ENCODE data around the gene NPTN.

Gene NPTN

GRCh38 chr15:73522011-73522410 is 111.2 kb downstream of the NPTN start:
- Histone ChIP-seq H3K4me3 (replicated peaks; ENCODE audit: insufficient read depth, low read length) (no peak overlapping the region), H3K27ac (replicated peaks) (no peak overlapping the region), H3K27me3 (ENCODE audit: insufficient read depth, poor library complexity, severe bottlenecking) (peaks cover 16% of the 10 kb centered on the region)
- no peak for DNase-seq (ENCODE audit: low read depth in 1 of 2, low spot score in 1 of 2)
- TF ChIP-seq, protein P1, sequence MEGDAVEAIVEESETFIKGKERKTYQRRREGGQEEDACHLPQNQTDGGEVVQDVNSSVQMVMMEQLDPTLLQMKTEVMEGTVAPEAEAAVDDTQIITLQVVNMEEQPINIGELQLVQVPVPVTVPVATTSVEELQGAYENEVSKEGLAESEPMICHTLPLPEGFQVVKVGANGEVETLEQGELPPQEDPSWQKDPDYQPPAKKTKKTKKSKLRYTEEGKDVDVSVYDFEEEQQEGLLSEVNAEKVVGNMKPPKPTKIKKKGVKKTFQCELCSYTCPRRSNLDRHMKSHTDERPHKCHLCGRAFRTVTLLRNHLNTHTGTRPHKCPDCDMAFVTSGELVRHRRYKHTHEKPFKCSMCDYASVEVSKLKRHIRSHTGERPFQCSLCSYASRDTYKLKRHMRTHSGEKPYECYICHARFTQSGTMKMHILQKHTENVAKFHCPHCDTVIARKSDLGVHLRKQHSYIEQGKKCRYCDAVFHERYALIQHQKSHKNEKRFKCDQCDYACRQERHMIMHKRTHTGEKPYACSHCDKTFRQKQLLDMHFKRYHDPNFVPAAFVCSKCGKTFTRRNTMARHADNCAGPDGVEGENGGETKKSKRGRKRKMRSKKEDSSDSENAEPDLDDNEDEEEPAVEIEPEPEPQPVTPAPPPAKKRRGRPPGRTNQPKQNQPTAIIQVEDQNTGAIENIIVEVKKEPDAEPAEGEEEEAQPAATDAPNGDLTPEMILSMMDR (IDR thresholded peaks at IDR 0.05; ENCODE audit: insufficient read depth, low read length), result no peak
- TF ChIP-seq POLR2AphosphoS5 (IDR thresholded peaks at IDR 0.05; ENCODE audit: low read depth), result no peak
- TF ChIP-seq SPI1 (IDR thresholded peaks at IDR 0.05; ENCODE audit: borderline replicate concordance, low read depth), result no peak
- TF ChIP-seq, protein P2, sequence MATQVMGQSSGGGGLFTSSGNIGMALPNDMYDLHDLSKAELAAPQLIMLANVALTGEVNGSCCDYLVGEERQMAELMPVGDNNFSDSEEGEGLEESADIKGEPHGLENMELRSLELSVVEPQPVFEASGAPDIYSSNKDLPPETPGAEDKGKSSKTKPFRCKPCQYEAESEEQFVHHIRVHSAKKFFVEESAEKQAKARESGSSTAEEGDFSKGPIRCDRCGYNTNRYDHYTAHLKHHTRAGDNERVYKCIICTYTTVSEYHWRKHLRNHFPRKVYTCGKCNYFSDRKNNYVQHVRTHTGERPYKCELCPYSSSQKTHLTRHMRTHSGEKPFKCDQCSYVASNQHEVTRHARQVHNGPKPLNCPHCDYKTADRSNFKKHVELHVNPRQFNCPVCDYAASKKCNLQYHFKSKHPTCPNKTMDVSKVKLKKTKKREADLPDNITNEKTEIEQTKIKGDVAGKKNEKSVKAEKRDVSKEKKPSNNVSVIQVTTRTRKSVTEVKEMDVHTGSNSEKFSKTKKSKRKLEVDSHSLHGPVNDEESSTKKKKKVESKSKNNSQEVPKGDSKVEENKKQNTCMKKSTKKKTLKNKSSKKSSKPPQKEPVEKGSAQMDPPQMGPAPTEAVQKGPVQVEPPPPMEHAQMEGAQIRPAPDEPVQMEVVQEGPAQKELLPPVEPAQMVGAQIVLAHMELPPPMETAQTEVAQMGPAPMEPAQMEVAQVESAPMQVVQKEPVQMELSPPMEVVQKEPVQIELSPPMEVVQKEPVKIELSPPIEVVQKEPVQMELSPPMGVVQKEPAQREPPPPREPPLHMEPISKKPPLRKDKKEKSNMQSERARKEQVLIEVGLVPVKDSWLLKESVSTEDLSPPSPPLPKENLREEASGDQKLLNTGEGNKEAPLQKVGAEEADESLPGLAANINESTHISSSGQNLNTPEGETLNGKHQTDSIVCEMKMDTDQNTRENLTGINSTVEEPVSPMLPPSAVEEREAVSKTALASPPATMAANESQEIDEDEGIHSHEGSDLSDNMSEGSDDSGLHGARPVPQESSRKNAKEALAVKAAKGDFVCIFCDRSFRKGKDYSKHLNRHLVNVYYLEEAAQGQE (IDR thresholded peaks at IDR 0.05; ENCODE audit: insufficient replicate concordance, low read depth), result no peak
- no peak for TF ChIP-seq GABPA (IDR thresholded peaks at IDR 0.05; ENCODE audit: low read depth)

- TF ChIP-seq SPI1 (IDR thresholded peaks at IDR 0.05; ENCODE audit: borderline replicate concordance, low read depth) (no peak), GABPA (IDR thresholded peaks at IDR 0.05; ENCODE audit: low read depth) (no peak), POLR2AphosphoS5 (IDR thresholded peaks at IDR 0.05; ENCODE audit: low read depth) (no peak)
- TF ChIP-seq, protein P1 (IDR thresholded peaks at IDR 0.05; ENCODE audit: insufficient read depth, low read length), result no peak
- TF ChIP-seq, protein P2 (IDR thresholded peaks at IDR 0.05; ENCODE audit: insufficient replicate concordance, low read depth), result no peak
- H3K27me3 ChIP-seq (ENCODE audit: insufficient read depth, poor library complexity, severe bottlenecking), result peaks cover 16% of the 10 kb centered on the region
- H3K4me3 ChIP-seq (replicated peaks; ENCODE audit: insufficient read depth, low read length), result no peak overlapping the region
- no peak for DNase-seq (ENCODE audit: low read depth in 1 of 2, low spot score in 1 of 2)
- no peak overlapping the region for H3K27ac ChIP-seq (replicated peaks)
Measured at GRCh38 chr15:73518876-73519733, 114.1 kb downstream of the NPTN start.

GRCh38 chr15:73518180-73518862 is 114.9 kb downstream of the NPTN start:
- H3K4me3 ChIP-seq (replicated peaks; ENCODE audit: insufficient read depth, low read length), result no peak overlapping the region
- no peak overlapping the region for H3K27ac ChIP-seq (replicated peaks)

More at GRCh38 chr15:73518180-73518862, 114.9 kb downstream of the NPTN start:
- no peak for DNase-seq (ENCODE audit: low read depth in 1 of 2, low spot score in 1 of 2)
- TF ChIP-seq SPI1 (IDR thresholded peaks at IDR 0.05; ENCODE audit: borderline replicate concordance, low read depth), result no peak
- TF ChIP-seq, protein P1 (IDR thresholded peaks at IDR 0.05; ENCODE audit: insufficient read depth, low read length), result no peak
- no peak for TF ChIP-seq POLR2AphosphoS5 (IDR thresholded peaks at IDR 0.05; ENCODE audit: low read depth)
- TF ChIP-seq, protein P2 (IDR thresholded peaks at IDR 0.05; ENCODE audit: insufficient replicate concordance, low read depth), result no peak
- TF ChIP-seq GABPA (IDR thresholded peaks at IDR 0.05; ENCODE audit: low read depth), result no peak
- H3K27me3 ChIP-seq (ENCODE audit: insufficient read depth, poor library complexity, severe bottlenecking), result peaks cover 13% of the 10 kb centered on the region
